Kidney tubule cell (primary cell): ENCODE data around the gene STON2.
A peak's percentile ranks its signal among the peaks of the same experiment; 100 is the strongest.

Experiments
- DNase-seq: peaks from one replicate; pipeline ENCODE4 v3.0.0-alpha.2; 2018; ENCODE audit warnings: low spot score

The STON2 gene

GRCh38 chr14:81220830-81221578, 179.1 kb downstream of the STON2 start, which contains the start of gene GTF2A1:
Gene GTF2A1 (minus strand): TSS chr14:81220959. CDS start chr14:81220518, 441 bp downstream.
- DNase-seq, result peak; percentile 96

DNA sequence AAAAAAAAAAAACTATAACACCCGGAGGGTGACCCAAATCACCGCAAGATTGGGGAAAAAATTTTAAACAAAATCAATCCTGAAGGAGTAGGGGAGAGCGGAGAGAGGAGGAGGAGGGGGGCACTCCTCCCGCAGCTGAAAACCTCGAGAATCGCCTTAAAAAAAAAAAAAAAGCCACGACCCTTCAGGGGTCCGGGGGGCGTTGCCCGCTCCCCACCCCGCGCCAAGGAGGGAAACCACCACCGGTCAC, 179.6 kb downstream of the STON2 start:
- DNase-seq, result no peak

- peak; percentile 43 for DNase-seq
Measured at GRCh38 chr14:81219759-81220579, 180.2 kb downstream of the STON2 start.

DNA sequence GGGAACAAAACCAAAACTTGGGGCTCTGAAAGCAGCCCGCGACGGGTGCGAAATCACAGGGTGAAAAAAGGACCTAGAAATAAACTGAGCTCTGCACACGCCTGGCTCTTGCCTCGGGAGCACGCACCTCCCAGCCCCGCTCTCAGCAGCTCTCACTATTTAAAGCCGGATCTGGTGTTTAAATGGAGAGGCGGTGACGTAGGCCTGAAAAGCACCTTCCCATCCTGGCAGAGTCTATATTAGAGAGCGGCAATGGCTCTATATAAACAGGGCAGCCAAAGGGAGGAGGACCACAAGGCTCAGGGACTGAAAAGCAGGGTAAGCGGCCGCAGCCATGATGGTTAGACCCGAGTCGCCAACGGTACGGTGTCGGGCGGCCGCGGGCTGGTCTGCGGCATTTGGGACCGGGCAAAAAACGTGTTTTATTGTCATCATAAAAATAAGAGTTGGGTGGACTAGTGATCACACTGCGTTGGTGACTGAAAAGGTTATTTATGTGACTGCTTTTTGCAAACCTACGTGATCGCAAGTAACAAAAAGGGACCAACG, 180.8 kb downstream of the STON2 start:
- peak; percentile 97 for DNase-seq

DNA sequence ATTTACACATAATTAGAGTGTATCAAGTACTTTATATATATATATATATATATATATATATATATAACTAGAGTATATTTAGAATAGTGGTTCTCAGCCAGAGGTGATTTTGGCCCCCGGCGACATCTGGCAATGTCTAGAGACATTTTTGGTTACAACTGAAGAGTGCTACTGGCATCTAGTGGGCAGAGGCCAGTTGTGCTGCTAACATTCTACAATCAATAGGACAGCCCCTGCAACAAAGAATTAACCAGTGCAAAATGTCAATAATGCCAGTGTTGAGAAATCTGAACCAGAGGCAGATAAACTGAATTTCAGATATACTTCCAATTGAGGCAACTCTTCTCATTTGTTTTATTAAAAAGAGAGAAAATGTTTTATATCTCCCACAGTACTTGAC, 188.3 kb downstream of the STON2 start:
- peak; percentile 30 for DNase-seq
